ENCODE results near the gene GRB10.

DNA sequence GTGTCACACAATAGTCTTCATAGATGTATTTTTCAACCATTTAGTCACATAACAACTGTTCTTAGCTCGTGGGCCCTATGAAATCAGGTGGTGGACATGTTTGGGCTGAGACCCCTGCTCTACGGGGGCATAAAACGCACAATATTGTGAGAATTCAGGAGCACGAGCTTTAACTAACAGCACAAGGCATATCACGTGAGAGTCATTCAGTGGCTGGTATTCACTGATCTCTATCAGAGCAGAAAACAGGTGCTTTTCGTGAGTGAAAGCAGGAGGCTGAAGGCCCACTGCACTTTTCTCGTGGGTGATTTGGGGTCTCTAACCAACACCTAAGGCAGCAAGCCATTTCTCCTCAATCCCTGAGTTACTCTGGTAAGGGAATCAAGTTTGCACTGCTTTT, 42.8 kb upstream of the GRB10 start:
- TF ChIP-seq, protein P1, sequence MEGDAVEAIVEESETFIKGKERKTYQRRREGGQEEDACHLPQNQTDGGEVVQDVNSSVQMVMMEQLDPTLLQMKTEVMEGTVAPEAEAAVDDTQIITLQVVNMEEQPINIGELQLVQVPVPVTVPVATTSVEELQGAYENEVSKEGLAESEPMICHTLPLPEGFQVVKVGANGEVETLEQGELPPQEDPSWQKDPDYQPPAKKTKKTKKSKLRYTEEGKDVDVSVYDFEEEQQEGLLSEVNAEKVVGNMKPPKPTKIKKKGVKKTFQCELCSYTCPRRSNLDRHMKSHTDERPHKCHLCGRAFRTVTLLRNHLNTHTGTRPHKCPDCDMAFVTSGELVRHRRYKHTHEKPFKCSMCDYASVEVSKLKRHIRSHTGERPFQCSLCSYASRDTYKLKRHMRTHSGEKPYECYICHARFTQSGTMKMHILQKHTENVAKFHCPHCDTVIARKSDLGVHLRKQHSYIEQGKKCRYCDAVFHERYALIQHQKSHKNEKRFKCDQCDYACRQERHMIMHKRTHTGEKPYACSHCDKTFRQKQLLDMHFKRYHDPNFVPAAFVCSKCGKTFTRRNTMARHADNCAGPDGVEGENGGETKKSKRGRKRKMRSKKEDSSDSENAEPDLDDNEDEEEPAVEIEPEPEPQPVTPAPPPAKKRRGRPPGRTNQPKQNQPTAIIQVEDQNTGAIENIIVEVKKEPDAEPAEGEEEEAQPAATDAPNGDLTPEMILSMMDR (IDR thresholded peaks at IDR 0.05), result no peak
- no peak for TF ChIP-seq POLR2A (IDR thresholded peaks at IDR 0.05)
